Lung (tissue), 12 donors: ENCODE results near the gene VAT1. TPM values are rescaled to one million over a fixed set of nuclear protein-coding genes. Genes with fewer than 3 reads are reported as not detected.

Experiments used
- ATAC-seq: fragments of 200-7000 bp; cut with Tn5 transposase; one replicate; pipeline ENCODE4 v1.9.1; 2020; ENCODE audit warnings: moderate number of reproducible peaks; ENCODE audit not compliant: insufficient read depth, low FRiP score
- DNase-seq, 3 donors: peaks; one replicate each; pipeline ENCODE4 v3.0.0-alpha.2; 2013 to 2017
- H3K27ac ChIP-seq, 2 donors: one replicate each; pipeline ENCODE4 v1.5.1; 2013; ENCODE audit warnings: mild to moderate bottlenecking in 2 of 2, moderate library complexity in 2 of 2, control low read depth in 1 of 2, inconsistent platforms in 1 of 2, low read depth in 1 of 2, low read length in 1 of 2
- H3K27me3 ChIP-seq, 3 donors: one replicate each; pipeline ENCODE4 v1.5.1; 2013; ENCODE audit warnings: low read length in 2 of 3; ENCODE audit not compliant: control insufficient read depth in 3 of 3, insufficient read depth in 3 of 3
- H3K36me3 ChIP-seq, 4 donors: one replicate each; pipeline ENCODE4 v1.5.1; 2013; ENCODE audit warnings: low read length in 4 of 4, mild to moderate bottlenecking in 1 of 4, moderate library complexity in 1 of 4; ENCODE audit not compliant: control insufficient read depth in 4 of 4, insufficient read depth in 4 of 4
- H3K4me1 ChIP-seq, 5 donors: one replicate each; pipeline ENCODE4 v1.5.1; 2013; ENCODE audit warnings: low read length in 5 of 5, mild to moderate bottlenecking in 2 of 5, moderate library complexity in 1 of 5; ENCODE audit not compliant: control insufficient read depth in 5 of 5, insufficient read depth in 5 of 5
- H3K4me3 ChIP-seq: one replicate; pipeline ENCODE4 v1.5.1; 2013; ENCODE audit warnings: mild to moderate bottlenecking, control low read depth, moderate library complexity
- H3K9ac ChIP-seq, 2 donors: one replicate each; pipeline ENCODE4 v1.5.1; 2013; ENCODE audit warnings: low read length in 2 of 2, control low read depth in 1 of 2; ENCODE audit not compliant: insufficient read depth in 1 of 2
- H3K9me3 ChIP-seq, 4 donors: one replicate each; pipeline ENCODE4 v1.5.1; 2013; ENCODE audit warnings: low read length in 3 of 4, mild to moderate bottlenecking in 1 of 4, moderate library complexity in 1 of 4; ENCODE audit not compliant: control insufficient read depth in 4 of 4, insufficient read depth in 3 of 4
- CTCF ChIP-seq: IDR thresholded peaks from 2 replicates; pipeline ENCODE4 v1.5.1; 2012; ENCODE audit warnings: mild to moderate bottlenecking; ENCODE audit errors: control extremely low read depth, extremely low read depth
- WGBS, 2 donors: extraction: QIAGEN DNeasy Blood & Tissue Kit; methylation state at CpG; one replicate each; pipeline ENCODE4 v1.1.7; 2013; 5-methylcytosine and 5-hydroxymethylcytosine counted together
- polyA plus RNA-seq, 2 donors: library from polyadenylated mRNA; stranded (reverse); fragments of 200-250 nt; gene quantifications; one replicate each; pipeline ENCODE4 v1.2.1, GENCODE V29; 2013
- total RNA-seq, 2 donors: library from RNA; depleted of rRNA in 1 of 2; stranded (reverse); fragments of >200 nt in 1 of 2; gene quantifications; one replicate each; pipeline ENCODE4 v1.2.1, GENCODE V29; 2014 to 2021
- donor health status: control.
- donor health status: control.
- donor health status: Bipolar disorder and iron deficiency.
- donor health status: healthy.
- donor health status: DM: yes; HTN: yes; CAD: no.

The VAT1 gene
- total and polyA plus RNA-seq, 4 donors = 62.3 to 255 (median 121) TPM

- Histone ChIP-seq H3K4me1 (no peaks in the 10 kb centered on the region), H3K36me3 (no peaks in the 10 kb centered on the region), H3K9ac (no peak overlapping the region), H3K27ac (no peak overlapping the region), H3K27me3 (no peaks in the 10 kb centered on the region), H3K4me3 (no peak overlapping the region), H3K9me3 (no peaks in the 10 kb centered on the region)
- DNase-seq (no peak), ATAC-seq (no peak)
- no peak for TF ChIP-seq CTCF
These were observed 21.1 kb upstream of the VAT1 start for GRCh38 chr17:43043307-43043706.

GRCh38 chr17:43042025-43042628 lies 19.9 kb upstream of the VAT1 start:
- Histone ChIP-seq H3K4me1 (no peaks in the 10 kb centered on the region), H3K9me3 (no peaks in the 10 kb centered on the region), H3K27ac (no peak overlapping the region), H3K27me3 (no peaks in the 10 kb centered on the region), H3K36me3 (no peaks in the 10 kb centered on the region), H3K4me3 (no peak overlapping the region), H3K9ac (no peak overlapping the region)
- TF ChIP-seq CTCF = no peak
- DNase-seq (no peak), ATAC-seq (no peak)
- WGBS, 2 donors = 83 to 84% methylated on average over 5 of the region's 5 CpGs

GRCh38 chr17:43040655-43041054 lies 18.5 kb upstream of the VAT1 start:
- WGBS, 2 donors = 57 to 75% methylated on average over 2 of the region's 2 CpGs
- DNase-seq = no peak
- Histone ChIP-seq H3K4me3 (no peak overlapping the region), H3K4me1 (no peaks in the 10 kb centered on the region), H3K9me3 (no peaks in the 10 kb centered on the region), H3K36me3 (no peaks in the 10 kb centered on the region), H3K9ac (no peak overlapping the region), H3K27me3 (no peaks in the 10 kb centered on the region), H3K27ac (no peak overlapping the region)
- no peak for ATAC-seq
- TF ChIP-seq CTCF = no peak

GRCh38 chr17:43039646-43040045 lies 17.5 kb upstream of the VAT1 start:
- H3K27me3 ChIP-seq = no peaks in the 10 kb centered on the region
- no peak overlapping the region for H3K27ac ChIP-seq
- H3K4me3 ChIP-seq = no peak overlapping the region
- H3K9me3 ChIP-seq = no peaks in the 10 kb centered on the region
- no peak for TF ChIP-seq CTCF
- WGBS, 2 donors = 95 to 99% methylated on average over 2 of the region's 2 CpGs
- DNase-seq = no peak
- H3K4me1 ChIP-seq = peaks cover 0 to 2% (median 0%) of the 10 kb centered on the region in 5 donors
- H3K36me3 ChIP-seq = no peaks in the 10 kb centered on the region
- H3K9ac ChIP-seq = no peak overlapping the region
- no peak for ATAC-seq
